PC-9 (cell line): ENCODE measurements around the gene PRDM16. TPM values are rescaled to one million over a fixed set of nuclear protein-coding genes. Genes with fewer than 3 reads are reported as not detected.

ENCODE experiments used
- BruUV-seq: library from RNA; stranded (reverse); fragments of 400-500 nt; replicated peaks from 2 replicates; lab custom pipeline; 2021; lab: Mats Ljungman, UMichigan
- CTCF ChIA-PET: fragments of 300-600 bp; sonication (Branson Sonifier 250); formaldehyde crosslinking; loops from one replicate; lab custom pipeline; 2022; ENCODE audit warnings: antibody characterized with exemption; lab: Charles Lee
- POLR2A ChIA-PET: fragments of 300-600 bp; sonication (Branson Sonifier 250); formaldehyde crosslinking; loops from one replicate; lab custom pipeline; 2022; ENCODE audit warnings: antibody characterized with exemption; ENCODE audit not compliant: unreplicated experiment; lab: Charles Lee
- DNase-seq, 2 experiments: peaks; one replicate each; pipeline versions ENCODE4 v3.0.0 to v3.0.0-alpha.2; 2015 to 2022; ENCODE audit warnings: mixed read lengths in 1 of 2
- H2AFZ ChIP-seq: fragments of 200-600 bp; sonication (generic); 2 replicates; pipeline ENCODE4 v1.8.1; 2017; ENCODE audit warnings: antibody characterized with exemption
- H3F3A ChIP-seq: fragments of 200-600 bp; sonication (generic); 2 replicates; pipeline ENCODE4 v1.8.1; 2017; ENCODE audit warnings: antibody characterized with exemption, mild to moderate bottlenecking, low read depth; ENCODE audit not compliant: insufficient read depth
- H3K27ac ChIP-seq: fragments of 200-600 bp; sonication (generic); 2 replicates; pipeline ENCODE4 v1.6.1; 2016; ENCODE audit warnings: mixed run types
- H3K27me3 ChIP-seq: fragments of 200-600 bp; sonication (generic); 2 replicates; pipeline ENCODE4 v1.6.1; 2016; ENCODE audit warnings: low read depth, mixed run types; ENCODE audit not compliant: insufficient read depth
- H3K36me3 ChIP-seq: fragments of 200-600 bp; sonication (generic); 2 replicates; pipeline ENCODE4 v1.6.1; 2016; ENCODE audit warnings: low read depth, mixed run types
- H3K4me1 ChIP-seq: fragments of 200-600 bp; sonication (generic); replicated peaks from 2 replicates; pipeline ENCODE4 v1.6.1; 2016; ENCODE audit warnings: mixed run types; ENCODE audit not compliant: insufficient read depth
- H3K4me2 ChIP-seq: fragments of 200-600 bp; sonication (generic); 2 replicates; pipeline ENCODE4 v1.6.1; 2017; ENCODE audit warnings: mixed run types
- H3K4me3 ChIP-seq: fragments of 200-600 bp; sonication (generic); 2 replicates; pipeline ENCODE4 v1.6.1; 2016; ENCODE audit warnings: mixed run types
- H3K79me2 ChIP-seq: fragments of 200-600 bp; sonication (generic); 2 replicates; pipeline ENCODE4 v1.6.1; 2017; ENCODE audit warnings: low read depth, mixed run types
- H3K9me2 ChIP-seq: fragments of 200-600 bp; sonication (generic); 2 replicates; pipeline ENCODE4 v1.8.1; 2017; ENCODE audit warnings: mild to moderate bottlenecking; ENCODE audit not compliant: insufficient read depth
- H3K9me3 ChIP-seq: fragments of 200-600 bp; sonication (generic); 2 replicates; pipeline ENCODE4 v1.8.1; 2016; ENCODE audit warnings: low read depth; ENCODE audit not compliant: insufficient read depth
- H4K20me1 ChIP-seq: fragments of 200-600 bp; sonication (generic); 2 replicates; pipeline ENCODE4 v1.8.1; 2017; ENCODE audit not compliant: insufficient read depth
- CTCF ChIP-seq: fragments of 200-600 bp; sonication (generic); conservative IDR thresholded peaks from 2 replicates; pipeline ENCODE4 v1.6.1; 2017; ENCODE audit warnings: mixed run types, antibody characterized with exemption, mild to moderate bottlenecking, moderate library complexity
- EZH2 ChIP-seq: fragments of 200-600 bp; sonication (generic); IDR thresholded peaks from 2 replicates; pipeline ENCODE4 v1.8.0; 2017; ENCODE audit warnings: antibody characterized with exemption, low read depth
- intact Hi-C: fragments of 100-400 bp; cut with micrococcal nuclease; formaldehyde crosslinking; loops from one replicate; pipeline ENCODE4 v1.10.0; 2022; ENCODE audit not compliant: unreplicated experiment
- total RNA-seq: library from RNA; stranded (reverse); gene quantifications from 2 replicates; pipeline ENCODE4 v1.2.3, GENCODE V29; 2021

PRDM16 gene
- total RNA-seq, 1 experiment from 2014 or later, result not detected

- Histone ChIP-seq H3K27me3 (peaks cover 84% of the 10 kb centered on the region), H4K20me1 (no peaks in the 10 kb centered on the region), H3K27ac (no peak overlapping the region), H3K4me3 (no peak overlapping the region), H3K9me2 (no peaks in the 10 kb centered on the region), H3K9me3 (no peaks in the 10 kb centered on the region), H3K4me1 (no peaks in the 10 kb centered on the region), H2AFZ (no peak overlapping the region), H3K4me2 (no peak overlapping the region), H3K36me3 (no peaks in the 10 kb centered on the region), H3F3A (0 out of 2 replicates have a peak, but pooled peaks cover 3% of the 10 kb centered on the region), H3K79me2 (no peaks in the 10 kb centered on the region)
- DNase-seq, result no peak
- TF ChIP-seq CTCF (no peak), EZH2 (no peak)
- ChIA-PET CTCF (no interaction called here), POLR2A (no interaction called here)
- intact Hi-C loops, result no loop called here
- no TSS peak for BruUV-seq
These were observed 370.6 kb downstream of the PRDM16 start for GRCh38 chr1:3439346-3440299.

GRCh38 chr1:3440300-3440681, 371.3 kb downstream of the PRDM16 start:
- no TSS peak for BruUV-seq

More at GRCh38 chr1:3440300-3440681, 371.3 kb downstream of the PRDM16 start:
- Histone ChIP-seq H3K9me2 (no peaks in the 10 kb centered on the region), H4K20me1 (no peaks in the 10 kb centered on the region), H3K9me3 (no peaks in the 10 kb centered on the region), H3K27ac (no peak overlapping the region), H2AFZ (no peak overlapping the region), H3K4me2 (no peak overlapping the region), H3K4me1 (no peaks in the 10 kb centered on the region), H3F3A (0 out of 2 replicates have a peak, but pooled peaks cover under 1% of the 10 kb centered on the region), H3K4me3 (no peak overlapping the region), H3K36me3 (no peaks in the 10 kb centered on the region), H3K79me2 (no peaks in the 10 kb centered on the region), H3K27me3 (peaks cover 86% of the 10 kb centered on the region)
- ChIA-PET POLR2A (no interaction called here), CTCF (no interaction called here)
- intact Hi-C loops, result no loop called here
- DNase-seq, result no peak
- no peak for TF ChIP-seq CTCF
- no peak for TF ChIP-seq EZH2
